HG02763 (cell line): ENCODE measurements around the gene ANXA3.
"Not testable (repeated sequence)": the region's sequence is repeated elsewhere in the genome, so short reads cannot be mapped to it uniquely, and the experiment has no call there.

Source experiments
- ATAC-seq: cut with Tn5 transposase; IDR thresholded peaks from one replicate; pipeline ENCODE4 v1.9.1; 2021; ENCODE audit warnings: mild to moderate bottlenecking, moderate library complexity; ENCODE audit not compliant: unreplicated experiment

Gene ANXA3

GRCh38 chr4:78543424-78544125 lies 8.0 kb upstream of the ANXA3 start:
- no peak for ATAC-seq

DNA sequence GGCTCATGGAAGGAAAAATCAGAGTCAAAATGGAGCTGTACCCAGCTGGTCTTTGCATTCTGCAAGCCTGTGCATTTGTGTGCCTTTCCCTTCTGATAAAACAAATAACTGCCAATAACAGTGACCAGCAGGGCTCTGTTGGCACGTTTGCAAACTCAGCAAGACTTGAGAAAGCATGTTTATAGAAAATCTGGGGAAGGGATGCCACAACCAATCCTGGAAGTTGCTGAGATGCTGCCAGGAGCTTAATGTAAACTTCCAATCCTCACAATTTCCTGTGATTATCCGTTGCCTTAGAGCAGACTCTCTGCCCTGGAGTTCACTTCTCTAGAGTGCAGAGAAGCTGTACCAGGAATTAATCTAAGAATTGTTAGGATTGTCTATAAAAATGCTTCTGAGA lies 6.9 kb upstream of the ANXA3 start:
- ATAC-seq = no peak

GRCh38 chr4:78545275-78546246 lies 6.0 kb upstream of the ANXA3 start:
- no peak for ATAC-seq

DNA sequence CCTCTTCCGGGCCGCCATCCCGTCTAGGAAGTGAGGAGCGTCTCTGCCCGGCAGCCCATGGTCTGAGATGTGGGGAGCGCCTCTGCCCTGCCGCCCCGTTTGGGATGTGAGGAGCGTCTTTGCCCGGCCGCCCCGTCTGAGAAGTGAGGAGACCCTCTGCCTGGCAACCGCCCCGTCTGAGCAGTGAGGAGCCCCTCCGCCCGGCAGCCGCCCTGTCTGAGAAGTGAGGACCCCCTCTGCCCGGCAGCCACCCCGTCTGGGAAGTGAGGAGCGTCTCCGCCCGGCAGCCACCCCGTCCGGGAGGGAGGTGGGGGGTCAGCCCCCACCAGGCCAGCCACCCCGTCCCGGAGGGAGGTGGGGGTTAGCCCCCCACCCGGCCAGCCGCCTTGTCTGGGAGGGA lies 3.7 kb upstream of the ANXA3 start:
- not testable (repeated sequence) for ATAC-seq

GRCh38 chr4:78548889-78549288 lies 2.7 kb upstream of the ANXA3 start:
- not testable (repeated sequence) for ATAC-seq

DNA sequence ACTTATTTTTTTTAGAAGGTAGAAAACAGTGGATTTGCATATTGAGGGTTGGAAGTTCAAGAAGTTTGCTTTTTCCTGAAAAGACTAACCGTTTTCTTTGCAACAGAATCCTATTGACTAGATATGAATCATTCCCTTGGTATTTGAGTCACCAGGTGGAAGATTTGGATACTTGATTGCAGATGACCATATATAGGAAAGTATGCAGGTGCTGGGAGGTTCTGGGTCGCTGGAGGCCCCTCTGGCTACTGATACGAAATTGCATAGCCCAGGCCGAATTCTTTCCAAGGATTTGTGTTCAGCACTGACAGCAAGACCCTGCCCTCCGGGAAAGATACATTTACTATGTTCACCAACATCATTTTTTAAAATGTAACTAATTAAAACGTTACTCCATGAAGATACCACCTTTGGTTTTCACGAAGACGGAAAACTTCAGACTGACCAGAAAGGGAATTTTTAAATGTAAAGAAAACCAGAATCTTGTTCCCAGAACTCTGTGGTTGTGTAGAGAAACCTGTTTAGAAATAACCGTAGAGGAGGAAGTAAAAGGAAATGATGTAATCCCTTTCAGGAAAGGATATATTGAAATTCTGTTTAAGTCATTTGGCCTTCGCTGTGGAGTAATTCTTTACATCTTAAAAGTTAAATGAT lies 946 bp downstream of the ANXA3 start:
- no peak for ATAC-seq

- no peak for ATAC-seq
These were observed 1.4 kb downstream of the ANXA3 start for GRCh38 chr4:78553043-78553396.

GRCh38 chr4:78553529-78554060 lies 2.0 kb downstream of the ANXA3 start:
- ATAC-seq = no peak

DNA sequence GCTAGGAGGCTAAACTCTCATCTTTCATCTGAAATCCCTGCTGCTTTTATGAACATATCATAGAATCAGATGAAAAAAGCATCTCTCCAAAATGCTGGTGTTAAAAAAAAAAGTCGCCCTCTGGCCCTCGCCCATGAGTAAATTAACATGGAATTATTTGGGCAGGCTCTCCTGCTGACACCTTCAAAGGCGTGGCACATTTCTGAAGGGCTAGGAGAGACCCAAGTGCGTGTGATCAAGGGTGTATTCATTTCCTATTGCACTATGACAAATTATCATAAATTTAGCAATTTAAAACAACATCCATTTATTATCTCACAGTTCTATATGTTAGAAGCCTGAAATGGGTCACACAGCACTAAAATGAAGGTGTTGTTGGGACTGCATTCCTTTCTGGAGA lies 5.1 kb downstream of the ANXA3 start:
- ATAC-seq = no peak

DNA sequence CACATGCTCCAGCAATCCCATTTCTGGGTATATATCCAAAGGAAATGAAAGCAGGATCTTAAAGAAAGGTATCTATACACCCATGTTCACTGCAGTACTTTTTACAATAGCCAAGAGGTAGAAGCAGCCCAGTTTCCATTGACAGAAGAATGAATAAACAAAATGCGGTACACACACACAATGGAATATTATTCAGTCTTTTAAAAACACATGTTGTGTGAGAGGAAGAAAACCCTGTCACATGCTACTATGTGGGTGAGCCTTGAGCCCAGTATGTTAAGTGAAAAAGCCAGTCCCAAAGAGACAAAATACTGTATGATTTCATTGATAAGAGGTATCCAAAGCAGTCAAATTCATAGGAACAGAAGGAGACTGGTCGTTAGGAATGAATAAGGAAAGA lies 6.3 kb downstream of the ANXA3 start:
- no peak for ATAC-seq

GRCh38 chr4:78558410-78558809 lies 6.8 kb downstream of the ANXA3 start:
- no peak for ATAC-seq

DNA sequence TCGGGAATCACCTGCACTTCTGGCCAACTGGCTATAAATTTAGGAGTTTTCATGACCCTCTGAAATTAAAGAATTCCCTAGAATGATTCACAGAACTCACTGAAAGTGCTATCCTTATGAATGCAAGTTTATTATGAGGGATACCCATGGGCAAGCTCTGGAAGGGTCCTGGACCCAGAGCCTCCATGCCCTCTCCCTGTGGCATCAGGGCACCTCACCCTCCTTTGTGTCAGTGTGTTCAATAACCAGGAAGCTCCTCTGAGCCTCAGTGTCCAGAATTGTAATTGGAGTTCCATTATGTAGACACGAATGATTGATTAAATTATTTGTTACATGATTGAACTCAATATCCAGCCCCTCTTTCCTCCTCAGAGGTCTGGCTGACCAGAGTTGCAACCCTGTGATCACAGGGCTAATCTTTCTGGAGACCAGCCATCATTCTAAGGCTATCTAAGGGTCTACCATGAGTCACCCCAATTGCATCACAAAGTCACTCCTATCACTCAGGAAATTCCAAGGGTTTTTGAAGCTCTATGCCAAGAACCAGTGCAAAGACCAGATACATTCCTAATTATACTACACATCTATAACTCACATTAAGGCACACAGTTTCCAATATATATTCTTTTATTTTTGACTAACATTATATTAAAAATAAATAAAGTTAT lies 8.9 kb downstream of the ANXA3 start:
- ATAC-seq = no peak

- no peak for ATAC-seq
These were observed 10.1 kb downstream of the ANXA3 start for GRCh38 chr4:78561677-78562076.

DNA sequence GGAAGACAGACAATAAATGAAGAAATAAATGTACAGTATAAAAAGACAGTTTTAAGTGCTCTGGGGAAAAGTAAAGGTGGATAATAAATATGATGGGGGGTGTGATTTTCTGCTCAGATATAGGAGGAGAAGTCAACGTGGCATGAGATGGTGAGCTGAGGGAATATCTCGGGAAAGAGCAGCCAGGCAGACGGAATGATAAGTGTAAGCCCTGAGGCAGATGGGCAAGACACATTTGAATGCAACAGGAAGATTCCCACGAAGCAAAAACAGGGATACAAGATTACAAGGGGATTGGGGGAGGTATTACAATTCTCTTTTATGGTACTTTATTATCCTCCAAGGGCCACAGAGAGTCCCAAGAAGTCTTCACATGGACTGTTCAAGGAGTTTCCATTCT lies 11.1 kb downstream of the ANXA3 start:
- ATAC-seq = no peak

DNA sequence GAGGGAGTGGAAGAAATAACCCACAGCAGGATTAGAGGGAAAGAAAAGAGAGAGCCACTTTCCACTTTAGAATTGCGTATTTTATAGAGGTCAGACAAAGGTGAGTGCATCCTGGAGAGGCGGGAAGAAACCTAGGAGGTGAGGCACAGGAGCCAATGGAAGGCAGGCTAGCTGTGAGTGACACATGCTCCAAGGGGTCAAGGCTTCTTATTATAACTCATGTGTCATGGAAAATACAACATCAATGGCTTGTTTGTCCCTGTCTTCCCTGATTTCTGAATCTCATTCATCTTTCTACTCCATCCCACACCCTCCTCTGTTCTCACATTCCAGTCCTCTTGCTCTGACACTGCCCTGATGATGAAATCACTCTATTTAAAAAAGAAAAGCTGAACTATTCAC lies 14.4 kb downstream of the ANXA3 start:
- ATAC-seq = no peak

DNA sequence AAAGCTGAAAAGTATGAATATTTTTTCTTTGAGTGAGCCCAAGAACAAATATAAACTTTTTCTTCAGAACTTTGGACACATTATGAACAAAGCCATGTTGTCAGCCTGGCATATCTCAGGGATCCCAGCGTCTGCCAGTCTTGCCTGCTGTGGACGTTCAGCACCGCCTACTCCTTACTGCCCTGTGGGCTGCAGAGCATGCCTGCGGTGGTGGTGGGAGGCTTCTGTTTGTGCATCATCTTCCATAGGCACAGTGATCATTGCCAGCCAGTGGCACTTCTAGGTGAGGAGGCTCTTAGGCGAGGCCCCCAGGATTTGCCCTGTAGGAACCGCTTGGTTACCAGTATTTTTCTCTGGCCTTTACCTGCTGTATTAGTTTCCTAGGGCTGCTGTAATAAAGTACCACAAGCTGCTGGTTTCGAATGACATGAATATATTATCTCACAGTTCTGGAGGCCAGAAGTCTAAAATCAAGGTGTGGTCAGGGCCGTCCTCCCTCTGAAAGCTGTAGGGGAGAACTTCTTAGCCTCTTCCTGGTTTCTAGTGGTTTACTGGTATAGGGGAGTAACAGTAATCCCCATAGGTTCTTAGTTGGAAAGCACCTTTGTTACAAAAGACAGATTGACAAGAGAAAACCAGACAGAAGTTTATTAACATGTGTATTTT lies 15.4 kb downstream of the ANXA3 start:
- peak; percentile 68 for ATAC-seq

GRCh38 chr4:78567500-78568060 lies 16.0 kb downstream of the ANXA3 start:
- ATAC-seq = no peak

- peak; percentile 62 for ATAC-seq
These were observed 17.2 kb downstream of the ANXA3 start for GRCh38 chr4:78568640-78569305.

GRCh38 chr4:78569306-78569821 lies 17.8 kb downstream of the ANXA3 start:
- no peak for ATAC-seq
